Endodermal cell (in vitro differentiated cells): ENCODE data around the gene GOLGA6L2. TPM values are rescaled to one million over a fixed set of nuclear protein-coding genes. Genes with fewer than 3 reads are reported as not detected.
A peak's percentile ranks its signal among the peaks of the same experiment; 100 is the strongest.

Experiments used
- DNase-seq: peaks from one replicate; pipeline ENCODE4 v3.0.0-alpha.2; 2017
- H3K27ac ChIP-seq: 2 replicates; pipeline ENCODE4 v1.5.1; 2013; ENCODE audit warnings: mild to moderate bottlenecking, low read depth, low read length, moderate library complexity
- H3K27me3 ChIP-seq: 2 replicates; pipeline ENCODE4 v1.6.1; 2013; ENCODE audit warnings: mild to moderate bottlenecking, low read length, moderate library complexity; ENCODE audit not compliant: insufficient read depth, control insufficient read depth, poor library complexity, severe bottlenecking
- H3K36me3 ChIP-seq: 2 replicates; pipeline ENCODE4 v1.7.0; 2013; ENCODE audit warnings: mild to moderate bottlenecking, low read length, moderate library complexity; ENCODE audit not compliant: control insufficient read depth, insufficient read depth
- H3K4me1 ChIP-seq: one replicate; pipeline ENCODE4 v1.7.0; 2013; ENCODE audit warnings: low read length; ENCODE audit not compliant: control insufficient read depth, insufficient read depth
- H3K4me3 ChIP-seq: 2 replicates; pipeline ENCODE4 v1.5.1; 2013; ENCODE audit warnings: mild to moderate bottlenecking, low read length, moderate library complexity
- H3K9ac ChIP-seq: 2 replicates; pipeline ENCODE4 v1.6.1; 2013; ENCODE audit warnings: mild to moderate bottlenecking, low read length, moderate library complexity; ENCODE audit not compliant: poor library complexity, severe bottlenecking; ENCODE audit errors: extremely low read depth
- H3K9me3 ChIP-seq: 2 replicates; pipeline ENCODE4 v1.6.1; 2013; ENCODE audit warnings: mild to moderate bottlenecking, low read length, moderate library complexity; ENCODE audit not compliant: control insufficient read depth
- H3K27ac Mint-ChIP-seq: 2 replicates; pipeline ENCODE4 v1.8.0; 2020; ENCODE audit warnings: mixed read lengths
- H3K27me3 Mint-ChIP-seq: 2 replicates; pipeline ENCODE4 v1.8.0; 2021; ENCODE audit warnings: mild to moderate bottlenecking, mixed read lengths; ENCODE audit not compliant: insufficient read depth
- H3K36me3 Mint-ChIP-seq: 2 replicates; pipeline ENCODE4 v1.8.0; 2020; ENCODE audit warnings: low read depth, mixed read lengths
- H3K4me1 Mint-ChIP-seq: 2 replicates; pipeline ENCODE4 v1.8.0; 2020; ENCODE audit warnings: mixed read lengths
- H3K4me3 Mint-ChIP-seq: 2 replicates; pipeline ENCODE4 v1.8.0; 2020; ENCODE audit warnings: mild to moderate bottlenecking, moderate library complexity, mixed read lengths
- H3K9me3 Mint-ChIP-seq: 2 replicates; pipeline ENCODE4 v1.8.0; 2020; ENCODE audit warnings: mild to moderate bottlenecking, mixed read lengths
- CTCF ChIP-seq: fragments of 200-600 bp; sonication (generic); conservative IDR thresholded peaks from 2 replicates; pipeline ENCODE4 v1.5.0; 2021; ENCODE audit warnings: antibody characterized with exemption, mild to moderate bottlenecking
- WGBS, 2 experiments: methylation state at CpG; one replicate each; pipeline versions ENCODE4 v1.1.5 to v1.1.7; 2013; ENCODE audit warnings: missing lambda C conversion rate in 2 of 2, mixed read lengths in 1 of 2; ENCODE audit not compliant: insufficient coverage in 1 of 2, insufficient read length in 1 of 2; 5-methylcytosine and 5-hydroxymethylcytosine counted together
- total RNA-seq, 2 donors: library from RNA; stranded (reverse); fragmentation: NEBNext Ultra II Directional in 1 of 2; extraction: Animal tissue kit (Norgen Biotek cat#: 25700) in 1 of 2; gene quantifications; 2 replicates in 1 of 2; 3 replicates in 1 of 2; pipeline ENCODE4 v1.2.1, GENCODE V29; 2021

The GOLGA6L2 gene
- total RNA-seq, 2 donors from 2014 or later: not detected

DNA sequence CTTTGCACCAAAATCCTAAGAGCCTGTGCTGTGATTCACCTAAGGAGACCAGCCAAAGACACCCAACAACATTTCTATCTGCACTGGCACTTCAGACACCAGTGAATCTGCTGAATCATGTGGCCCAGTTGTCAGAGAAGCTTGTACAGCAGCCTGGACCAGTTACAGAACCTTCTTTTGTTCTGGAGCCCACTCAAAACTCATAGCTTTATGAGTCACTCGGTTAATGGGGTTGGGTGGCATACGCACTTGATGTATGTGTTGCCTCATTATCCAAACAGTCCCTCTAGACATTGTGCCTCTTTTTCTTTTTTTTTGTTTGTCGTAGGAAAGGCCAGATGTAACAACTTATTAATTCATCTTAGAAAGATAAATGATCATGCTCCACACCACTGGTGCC, 25.6 kb upstream of the GOLGA6L2 start:
- Histone ChIP-seq H3K9me3 (peaks cover 21% of the 10 kb centered on the region), H3K4me1 (no peaks in the 10 kb centered on the region), H3K27ac (no peak overlapping the region), H3K27me3 (no peaks in the 10 kb centered on the region), H3K9ac (no peak overlapping the region), H3K36me3 (no peaks in the 10 kb centered on the region), H3K4me3 (no peak overlapping the region)
- TF ChIP-seq CTCF: no peak
- no peaks in the 10 kb centered on the region for H3K36me3 Mint-ChIP-seq
- H3K4me3 Mint-ChIP-seq: no peak overlapping the region
- H3K27ac Mint-ChIP-seq: no peak overlapping the region
- H3K27me3 Mint-ChIP-seq: no peaks in the 10 kb centered on the region
- 73 to 74% methylated on average over 2 to 3 of the region's 3 CpGs for WGBS, 2 experiments
- DNase-seq: no peak
- H3K4me1 Mint-ChIP-seq: no peaks in the 10 kb centered on the region
- H3K9me3 Mint-ChIP-seq: peaks cover 60% of the 10 kb centered on the region

DNA sequence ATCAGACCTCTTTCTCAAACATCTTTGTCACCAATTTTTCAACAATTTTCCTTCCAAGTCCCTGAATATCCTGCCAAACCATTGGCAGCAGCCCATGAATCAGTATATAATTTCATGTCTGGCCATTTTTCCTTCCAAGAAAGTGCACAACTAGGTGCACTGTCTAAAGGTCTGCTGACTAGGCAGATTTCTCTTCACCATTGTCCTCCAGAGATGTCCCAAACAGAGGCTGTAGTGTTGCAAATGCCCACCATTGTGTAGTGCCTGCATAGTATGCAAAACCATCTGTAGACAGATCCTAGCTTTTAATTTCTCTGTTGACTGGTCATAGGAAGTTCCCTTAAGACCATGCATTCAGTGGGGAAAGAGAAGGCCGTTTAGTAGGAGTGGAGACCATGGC, 25.0 kb upstream of the GOLGA6L2 start:
- 100% methylated on average over 1 of the region's 1 CpG; no CpG with 5 or more reads in 1 of the 2 experiments for WGBS, 2 experiments
- TF ChIP-seq CTCF: no peak
- Histone ChIP-seq H3K4me1 (no peaks in the 10 kb centered on the region), H3K4me3 (no peak overlapping the region), H3K27ac (no peak overlapping the region), H3K9ac (no peak overlapping the region), H3K9me3 (peaks cover 21% of the 10 kb centered on the region), H3K36me3 (no peaks in the 10 kb centered on the region), H3K27me3 (no peaks in the 10 kb centered on the region)
- H3K36me3 Mint-ChIP-seq: no peaks in the 10 kb centered on the region
- no peaks in the 10 kb centered on the region for H3K27me3 Mint-ChIP-seq
- H3K4me1 Mint-ChIP-seq: no peaks in the 10 kb centered on the region
- H3K4me3 Mint-ChIP-seq: no peak overlapping the region
- peaks cover 57% of the 10 kb centered on the region for H3K9me3 Mint-ChIP-seq
- no peak overlapping the region for H3K27ac Mint-ChIP-seq
- DNase-seq: no peak

- no peak overlapping the region for H3K4me3 Mint-ChIP-seq
- peaks cover 42% of the 10 kb centered on the region for H3K9me3 Mint-ChIP-seq
- H3K4me1 Mint-ChIP-seq: no peaks in the 10 kb centered on the region
- H3K9me3 ChIP-seq: peaks cover 20% of the 10 kb centered on the region
- no peak for DNase-seq
- 85% methylated on average over 2 of the region's 3 CpGs; no CpG with 5 or more reads in 1 of the 2 experiments for WGBS, 2 experiments
- no peak overlapping the region for H3K9ac ChIP-seq
- no peak overlapping the region for H3K27ac ChIP-seq
- no peaks in the 10 kb centered on the region for H3K4me1 ChIP-seq
- H3K27me3 ChIP-seq: no peaks in the 10 kb centered on the region
- no peak overlapping the region for H3K4me3 ChIP-seq
- no peak overlapping the region for H3K27ac Mint-ChIP-seq
- no peaks in the 10 kb centered on the region for H3K36me3 ChIP-seq
- no peaks in the 10 kb centered on the region for H3K27me3 Mint-ChIP-seq
- H3K36me3 Mint-ChIP-seq: no peaks in the 10 kb centered on the region
- TF ChIP-seq CTCF: peak; percentile 64
Measured at GRCh38 chr15:23467110-23467600, 20.1 kb upstream of the GOLGA6L2 start.
